Mononuclear cell (primary cell): Measurements from ENCODE around the gene CDH13. TPM values are rescaled to one million over a fixed set of nuclear protein-coding genes. Genes with fewer than 3 reads are reported as not detected.

Experiments used
- H3K27me3 ChIP-seq: 2 replicates; pipeline ENCODE4 v1.6.0; 2011; ENCODE audit warnings: low read length, control low read depth; ENCODE audit not compliant: insufficient read depth
- H3K4me1 ChIP-seq: 2 replicates; pipeline ENCODE4 v1.5.1; 2011; ENCODE audit warnings: mild to moderate bottlenecking, low read length, control low read depth; ENCODE audit not compliant: insufficient read depth
- H3K4me3 ChIP-seq: 2 replicates; pipeline ENCODE4 v1.5.1; 2011; ENCODE audit warnings: mild to moderate bottlenecking, low read length, moderate library complexity
- H3K9me3 ChIP-seq: 2 replicates; pipeline ENCODE4 v1.5.1; 2011; ENCODE audit warnings: low read depth, mild to moderate bottlenecking, control low read depth, low read length
- total RNA-seq: library from RNA; depleted of rRNA; stranded (reverse); fragments of >200 nt; gene quantifications from one replicate; pipeline ENCODE4 v1.2.3, GENCODE V29; 2012

The CDH13 gene
- total RNA-seq, 1 donor = 0.10 TPM

- H3K4me3 ChIP-seq = no peak overlapping the region
- H3K9me3 ChIP-seq = no peaks in the 10 kb centered on the region
- H3K27me3 ChIP-seq = no peaks in the 10 kb centered on the region
- H3K4me1 ChIP-seq = peaks cover 13% of the 10 kb centered on the region
Measured at GRCh38 chr16:82782715-82783251, 156.0 kb downstream of the CDH13 start.

DNA sequence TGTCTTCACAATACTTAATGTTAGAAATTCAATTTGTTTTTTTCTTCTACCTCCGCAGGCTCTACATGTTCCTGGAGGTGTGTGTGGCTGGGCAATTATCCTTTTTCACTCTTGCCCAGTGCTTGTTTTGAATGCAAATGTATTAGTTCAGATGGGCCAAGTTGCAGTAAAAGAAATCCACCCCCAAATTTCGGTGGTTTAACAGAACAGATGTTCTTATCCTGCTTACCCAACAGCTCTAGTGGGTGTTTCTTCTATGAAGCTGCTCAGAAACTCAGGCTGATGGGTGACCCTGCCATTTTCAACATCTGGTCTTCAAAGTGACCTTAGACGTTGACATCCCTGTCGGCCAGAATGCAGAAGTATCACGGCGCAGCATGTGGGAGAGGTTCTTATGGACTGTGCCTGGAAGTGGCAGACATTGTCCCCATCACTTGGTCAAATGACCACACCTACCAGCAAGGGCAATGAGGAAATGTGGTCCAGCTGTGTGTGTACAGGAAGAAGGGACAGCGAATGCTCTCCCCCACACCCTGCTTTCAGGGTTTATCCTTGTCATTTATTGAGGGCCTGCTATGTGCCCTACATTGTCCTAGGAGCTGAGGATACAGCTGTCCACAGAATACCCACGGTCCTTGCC is 157.3 kb downstream of the CDH13 start:
- Histone ChIP-seq H3K4me1 (peaks cover 13% of the 10 kb centered on the region), H3K9me3 (no peaks in the 10 kb centered on the region), H3K4me3 (no peak overlapping the region), H3K27me3 (no peaks in the 10 kb centered on the region)

DNA sequence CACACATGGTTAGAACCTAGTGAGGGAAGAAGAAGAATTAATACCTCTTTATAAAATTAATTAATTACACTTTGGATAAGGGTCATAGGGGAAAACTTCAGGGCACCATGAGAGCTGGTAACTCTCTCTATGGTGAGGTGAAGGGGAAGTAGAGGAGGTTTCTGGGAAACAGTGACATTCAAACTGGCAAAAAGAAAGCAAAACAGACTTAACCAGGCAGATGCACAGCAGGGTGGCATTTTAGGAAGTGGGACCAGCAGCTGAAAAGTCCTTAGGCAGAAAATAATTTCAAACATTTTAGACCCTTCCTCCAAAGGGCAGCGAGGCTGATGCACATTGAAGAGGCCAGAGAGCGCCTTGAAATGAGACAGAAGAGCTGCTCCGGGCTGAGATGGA is 157.8 kb downstream of the CDH13 start:
- H3K4me1 ChIP-seq = peaks cover 13% of the 10 kb centered on the region
- H3K27me3 ChIP-seq = no peaks in the 10 kb centered on the region
- H3K4me3 ChIP-seq = no peak overlapping the region
- H3K9me3 ChIP-seq = no peaks in the 10 kb centered on the region

DNA sequence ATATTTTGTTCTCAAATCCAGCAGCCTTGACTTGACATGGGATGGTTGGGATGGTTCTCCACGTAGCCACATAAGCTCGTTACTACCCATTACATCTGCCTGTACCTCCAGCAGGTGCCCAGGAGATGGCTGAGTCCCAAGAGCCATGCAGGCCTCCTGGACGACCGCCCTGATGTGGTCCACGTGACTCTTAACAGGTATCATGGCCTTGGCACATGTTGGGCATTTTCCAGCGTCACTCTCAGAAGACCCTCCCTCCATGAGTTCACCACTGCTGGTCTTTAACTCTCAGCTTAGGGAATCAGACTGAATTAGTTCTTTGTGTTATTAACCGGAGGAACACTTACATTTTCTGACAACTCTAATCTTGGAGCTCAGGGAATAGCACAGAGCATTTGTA is 161.5 kb downstream of the CDH13 start:
- H3K9me3 ChIP-seq = no peaks in the 10 kb centered on the region
- H3K4me1 ChIP-seq = peaks cover 8% of the 10 kb centered on the region
- H3K27me3 ChIP-seq = no peaks in the 10 kb centered on the region
- H3K4me3 ChIP-seq = no peak overlapping the region

DNA sequence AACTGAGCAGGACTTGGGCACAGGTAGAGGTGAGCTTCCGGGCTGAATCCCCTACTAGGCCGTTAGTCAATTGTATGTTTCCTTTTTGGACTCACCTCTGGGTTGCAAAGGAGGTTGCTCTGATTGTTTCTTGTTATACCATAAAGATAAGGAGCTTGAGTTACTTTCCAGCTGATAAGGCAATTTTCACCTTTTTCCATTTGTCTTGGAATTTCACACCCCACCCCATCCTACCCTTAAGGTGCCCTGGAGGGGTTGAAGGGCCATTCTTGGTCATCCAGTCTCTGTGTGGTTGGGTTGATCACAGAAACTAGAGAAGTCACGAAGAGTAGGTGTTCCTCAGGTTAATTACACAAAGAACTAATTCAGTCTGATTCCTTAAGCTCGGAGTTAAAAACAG is 162.2 kb downstream of the CDH13 start:
- Histone ChIP-seq H3K27me3 (no peaks in the 10 kb centered on the region), H3K9me3 (no peaks in the 10 kb centered on the region), H3K4me3 (no peak overlapping the region), H3K4me1 (peaks cover 8% of the 10 kb centered on the region)

DNA sequence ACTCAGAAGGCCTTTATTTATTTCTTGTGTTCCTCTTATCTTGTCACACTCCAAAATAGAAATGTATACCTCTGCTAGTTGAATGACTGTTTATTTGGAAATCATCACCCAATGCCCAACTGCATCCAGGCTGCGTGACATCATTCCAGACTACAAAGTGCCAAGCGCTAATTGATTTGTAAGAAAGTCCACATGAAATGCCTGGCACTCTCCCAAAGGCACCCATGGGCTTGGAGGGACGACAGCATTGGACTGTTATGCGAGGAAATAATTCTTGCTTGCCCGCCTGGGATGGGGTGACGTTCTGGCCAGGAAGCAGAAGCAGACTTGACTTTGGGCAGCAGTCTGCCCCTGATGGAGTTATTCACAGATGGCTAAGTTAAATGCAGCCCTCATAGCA is 165.9 kb downstream of the CDH13 start:
- Histone ChIP-seq H3K27me3 (no peaks in the 10 kb centered on the region), H3K4me3 (no peak overlapping the region), H3K4me1 (no peaks in the 10 kb centered on the region), H3K9me3 (no peaks in the 10 kb centered on the region)

DNA sequence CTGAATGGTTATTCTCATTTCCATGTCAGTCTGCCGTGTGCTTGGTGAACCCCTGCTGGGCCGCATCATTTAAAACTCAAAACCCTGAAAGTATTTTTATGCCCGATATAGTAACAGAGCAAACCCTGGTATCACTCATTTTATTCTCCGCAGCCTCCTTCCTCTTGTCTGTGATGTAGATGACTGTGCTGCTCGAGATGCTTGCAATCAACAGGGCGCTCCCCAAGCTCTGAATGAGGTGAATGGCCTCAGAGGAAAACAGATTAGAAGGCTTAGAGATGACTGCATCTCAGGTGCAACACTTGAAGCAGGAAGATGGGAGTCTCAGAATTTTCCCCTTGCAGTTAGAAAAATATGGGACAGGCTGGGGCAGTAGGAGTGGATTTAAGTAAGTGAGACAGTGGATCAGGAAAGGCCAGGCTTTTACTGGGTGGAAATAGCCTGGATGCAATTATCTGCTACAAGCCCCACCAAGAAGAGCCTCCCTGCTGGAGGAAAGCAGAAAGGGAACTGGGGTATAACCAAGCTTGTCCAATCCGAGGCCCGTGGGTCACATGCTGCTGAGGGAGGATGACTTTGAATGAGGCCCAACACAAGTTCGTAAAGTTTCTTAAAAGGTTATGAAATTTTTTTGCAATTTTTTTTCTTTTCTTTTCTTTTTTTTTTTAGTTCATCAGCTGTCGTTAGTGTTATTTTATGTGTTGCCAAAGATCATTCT is 166.9 kb downstream of the CDH13 start:
- no peaks in the 10 kb centered on the region for H3K27me3 ChIP-seq
- H3K4me1 ChIP-seq = no peaks in the 10 kb centered on the region
- no peaks in the 10 kb centered on the region for H3K9me3 ChIP-seq
- no peak overlapping the region for H3K4me3 ChIP-seq

DNA sequence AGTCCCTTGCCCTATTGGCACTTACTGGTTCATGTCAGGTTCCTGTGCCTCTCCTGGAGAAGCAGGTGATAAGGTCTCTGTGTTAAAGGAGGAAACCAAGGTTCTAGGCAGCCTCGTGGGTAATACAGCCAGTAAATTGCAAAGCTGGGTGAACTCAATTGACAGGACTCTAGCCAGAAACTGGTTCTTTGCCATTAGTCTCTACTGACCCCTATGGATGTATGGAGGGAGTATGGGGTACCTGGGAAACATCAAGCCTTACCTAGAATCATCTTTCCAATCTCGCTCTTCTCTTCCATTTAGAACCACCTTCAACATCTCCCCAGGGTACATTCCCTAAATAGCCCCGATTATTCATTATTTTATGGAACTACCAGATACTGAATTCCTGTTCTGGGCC is 169.3 kb downstream of the CDH13 start:
- no peak overlapping the region for H3K4me3 ChIP-seq

DNA sequence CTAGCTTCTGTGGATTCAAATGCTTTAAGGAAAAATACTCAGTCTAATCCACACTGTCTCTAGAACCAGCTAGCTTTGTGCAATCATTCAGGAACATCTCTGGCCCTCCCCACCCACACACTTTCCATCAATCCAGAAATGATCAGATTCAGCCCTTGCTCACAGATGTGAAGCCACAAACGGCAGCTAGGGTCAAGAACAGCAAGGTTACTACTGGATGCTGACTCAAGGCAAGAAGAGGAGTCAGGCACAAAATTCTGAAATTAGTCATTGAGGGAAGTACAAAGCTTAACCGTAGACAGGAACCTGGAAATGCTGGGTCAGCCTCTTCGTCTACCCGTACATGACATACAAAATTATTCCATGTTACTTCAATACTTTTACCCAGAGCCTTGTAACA is 174.6 kb downstream of the CDH13 start:
- Histone ChIP-seq H3K4me3 (no peak overlapping the region), H3K27me3 (no peaks in the 10 kb centered on the region), H3K9me3 (no peaks in the 10 kb centered on the region), H3K4me1 (no peaks in the 10 kb centered on the region)

More for the DNA sequence above, 169.3 kb downstream of the CDH13 start:
- Histone ChIP-seq H3K9me3 (no peaks in the 10 kb centered on the region), H3K27me3 (no peaks in the 10 kb centered on the region), H3K4me1 (no peaks in the 10 kb centered on the region)

DNA sequence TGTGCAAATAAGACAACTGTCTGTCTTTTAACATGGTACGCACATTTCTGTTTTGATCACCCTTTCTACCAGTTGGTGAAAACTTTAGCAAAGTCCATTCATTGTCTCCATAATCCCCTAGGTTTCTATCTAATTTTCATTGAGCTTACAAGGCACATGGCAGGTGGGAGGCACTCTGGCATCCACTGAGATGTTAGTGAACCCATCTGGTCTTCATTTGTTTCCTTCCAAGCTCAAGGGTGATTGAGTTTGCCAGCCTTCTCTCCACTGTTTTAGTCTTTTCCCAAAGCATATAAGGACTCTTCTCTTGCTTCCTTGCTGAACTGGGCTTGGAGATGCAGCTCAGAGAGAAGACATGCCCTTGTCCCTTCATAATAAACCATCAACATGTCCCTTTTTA is 179.1 kb downstream of the CDH13 start:
- H3K4me3 ChIP-seq = no peak overlapping the region
- no peaks in the 10 kb centered on the region for H3K27me3 ChIP-seq
- no peaks in the 10 kb centered on the region for H3K9me3 ChIP-seq
- H3K4me1 ChIP-seq = no peaks in the 10 kb centered on the region

DNA sequence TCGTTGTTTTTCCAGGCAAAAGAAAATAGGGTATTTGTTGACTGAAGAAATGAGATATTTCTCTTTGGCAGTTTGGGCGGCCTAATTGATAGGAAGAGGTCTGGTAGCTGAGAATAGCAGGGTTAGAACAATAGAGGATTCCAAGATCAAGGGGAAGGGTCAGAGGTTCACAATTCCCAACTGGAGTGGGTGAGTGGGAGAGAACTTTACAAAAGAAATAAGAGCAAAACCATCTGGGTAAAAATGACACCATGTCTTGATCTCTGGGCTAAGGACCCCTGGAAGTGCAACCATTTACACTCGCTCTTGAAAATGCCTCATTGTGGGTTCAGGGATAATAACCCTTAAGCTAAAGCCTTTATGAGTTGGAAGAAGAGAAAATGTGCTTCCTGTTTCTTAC is 180.5 kb downstream of the CDH13 start:
- Histone ChIP-seq H3K27me3 (no peaks in the 10 kb centered on the region), H3K4me3 (no peak overlapping the region), H3K9me3 (no peaks in the 10 kb centered on the region), H3K4me1 (no peaks in the 10 kb centered on the region)

GRCh38 chr16:82808036-82808435 is 181.3 kb downstream of the CDH13 start:
- Histone ChIP-seq H3K4me1 (no peaks in the 10 kb centered on the region), H3K4me3 (no peak overlapping the region), H3K9me3 (no peaks in the 10 kb centered on the region), H3K27me3 (no peaks in the 10 kb centered on the region)

DNA sequence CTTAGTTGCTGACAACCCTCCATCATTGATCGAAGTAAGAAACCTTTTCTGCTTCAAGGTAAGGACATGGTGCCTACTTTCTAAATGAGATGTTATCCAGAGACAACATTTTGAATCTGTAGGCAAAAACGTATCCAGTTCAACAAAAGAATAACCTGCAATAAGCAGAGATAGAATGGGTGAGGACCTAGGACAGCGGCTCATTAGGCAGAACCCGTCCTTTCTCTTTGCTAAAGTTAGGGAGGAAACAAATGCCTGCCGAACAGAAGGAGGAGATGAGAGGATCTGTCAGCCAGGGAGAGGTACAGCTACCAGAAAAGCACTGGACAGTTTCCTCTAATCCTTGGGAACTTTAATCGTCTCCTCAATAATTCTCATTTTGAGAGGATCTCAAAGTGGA is 183.3 kb downstream of the CDH13 start:
- no peak overlapping the region for H3K4me3 ChIP-seq
- no peaks in the 10 kb centered on the region for H3K27me3 ChIP-seq
- no peaks in the 10 kb centered on the region for H3K9me3 ChIP-seq
- H3K4me1 ChIP-seq = no peaks in the 10 kb centered on the region

GRCh38 chr16:82814059-82814458 is 187.3 kb downstream of the CDH13 start:
- Histone ChIP-seq H3K27me3 (no peaks in the 10 kb centered on the region), H3K4me3 (no peak overlapping the region), H3K9me3 (no peaks in the 10 kb centered on the region), H3K4me1 (no peaks in the 10 kb centered on the region)

DNA sequence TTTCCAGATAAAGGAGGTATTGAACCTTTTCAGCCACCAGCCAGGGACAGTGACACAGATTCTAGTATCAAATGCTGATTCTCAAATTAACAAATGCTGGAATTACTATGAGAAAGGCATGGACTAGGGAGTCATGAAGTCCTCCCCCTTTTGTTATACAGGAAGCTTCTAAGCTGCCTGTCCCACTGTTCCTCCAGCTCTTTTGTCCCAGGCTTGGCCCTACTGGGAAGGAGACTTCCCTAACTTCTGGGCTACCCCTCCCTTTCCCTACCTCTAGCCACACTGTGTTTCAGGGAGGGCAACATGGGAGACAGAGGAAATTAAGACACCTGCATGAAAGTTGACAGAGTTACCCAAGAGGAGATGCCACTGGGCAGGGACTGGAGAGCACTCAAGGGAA is 192.5 kb downstream of the CDH13 start:
- Histone ChIP-seq H3K9me3 (no peaks in the 10 kb centered on the region), H3K27me3 (no peaks in the 10 kb centered on the region), H3K4me1 (no peaks in the 10 kb centered on the region), H3K4me3 (no peak overlapping the region)

DNA sequence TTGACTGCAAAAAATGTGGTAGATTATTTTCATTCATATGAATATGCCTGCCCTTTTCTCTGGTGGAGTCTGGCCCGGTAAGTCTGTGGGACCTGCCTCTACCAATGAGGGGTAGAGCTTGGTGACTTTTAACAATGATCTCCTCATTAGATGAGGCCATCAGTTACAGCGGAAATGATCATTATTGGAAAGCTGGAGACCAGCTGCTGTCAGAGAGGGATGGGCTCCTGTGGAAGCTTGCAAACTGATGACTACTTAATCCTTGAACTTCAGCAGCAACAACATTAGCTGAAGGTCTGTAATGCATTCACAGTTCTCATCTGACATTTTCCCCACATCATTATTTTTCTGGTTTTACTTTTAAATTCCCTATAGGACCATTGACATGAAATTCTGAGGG is 194.1 kb downstream of the CDH13 start:
- H3K27me3 ChIP-seq = no peaks in the 10 kb centered on the region
- no peak overlapping the region for H3K4me3 ChIP-seq
- no peaks in the 10 kb centered on the region for H3K9me3 ChIP-seq
- no peaks in the 10 kb centered on the region for H3K4me1 ChIP-seq
